Liver (tissue), 9 donors: Measurements from ENCODE around the gene RASAL1. TPM values are rescaled to one million over a fixed set of nuclear protein-coding genes. Genes with fewer than 3 reads are reported as not detected.

Experiments
- DNase-seq: peaks from one replicate; pipeline ENCODE4 v3.0.0-alpha.2; 2017; ENCODE audit warnings: low spot score
- H3K27ac ChIP-seq, 2 donors: one replicate each; pipeline ENCODE4 v1.7.0; 2013; ENCODE audit warnings: inconsistent platforms in 2 of 2, low read length in 2 of 2, control low read depth in 1 of 2, low read depth in 1 of 2, mild to moderate bottlenecking in 1 of 2
- H3K27me3 ChIP-seq, 4 donors: one replicate each; pipeline versions ENCODE4 v1.6.1 to v1.7.0; 2013; ENCODE audit warnings: low read length in 3 of 4, inconsistent platforms in 1 of 4, mild to moderate bottlenecking in 1 of 4, moderate library complexity in 1 of 4; ENCODE audit not compliant: control insufficient read depth in 4 of 4, insufficient read depth in 4 of 4
- H3K36me3 ChIP-seq, 4 donors: one replicate each; pipeline versions ENCODE4 v1.6.1 to v1.7.0; 2013; ENCODE audit warnings: low read length in 3 of 4, mild to moderate bottlenecking in 3 of 4, low read depth in 1 of 4, moderate library complexity in 1 of 4; ENCODE audit not compliant: control insufficient read depth in 4 of 4, insufficient read depth in 3 of 4
- H3K4me1 ChIP-seq, 4 donors: one replicate each; pipeline versions ENCODE4 v1.6.1 to v1.7.0; 2013; ENCODE audit warnings: low read length in 3 of 4, mild to moderate bottlenecking in 3 of 4, moderate library complexity in 1 of 4; ENCODE audit not compliant: control insufficient read depth in 4 of 4, insufficient read depth in 4 of 4
- H3K4me3 ChIP-seq, 3 donors: one replicate each; pipeline versions ENCODE4 v1.6.1 to v1.7.0; 2013; ENCODE audit warnings: low read length in 3 of 3, control low read depth in 1 of 3, low read depth in 1 of 3, mild to moderate bottlenecking in 1 of 3
- H3K9ac ChIP-seq, 2 donors: one replicate each; pipeline ENCODE4 v1.7.0; 2013; ENCODE audit warnings: low read length in 2 of 2, mild to moderate bottlenecking in 2 of 2, moderate library complexity in 2 of 2, control low read depth in 1 of 2, low read depth in 1 of 2
- H3K9me3 ChIP-seq, 4 donors: one replicate each; pipeline versions ENCODE4 v1.6.1 to v1.7.0; 2013; ENCODE audit warnings: low read length in 3 of 4; ENCODE audit not compliant: control insufficient read depth in 4 of 4
- CTCF ChIP-seq: fragments of 150-350 bp; IDR thresholded peaks from 2 replicates; pipeline ENCODE4 v1.5.1; 2017; ENCODE audit warnings: improper control_type of control experiment, low read depth, low read length; ENCODE audit not compliant: missing input control
- EGR1 ChIP-seq, 2 donors: IDR thresholded peaks; 2 replicates each; pipeline ENCODE4 v1.6.1; 2016 to 2018; ENCODE audit warnings: antibody characterized with exemption in 2 of 2, low read depth in 2 of 2
- FOXA1 ChIP-seq: IDR thresholded peaks from 2 replicates; pipeline ENCODE4 v1.6.1; 2016; ENCODE audit warnings: antibody characterized with exemption
- FOXA2 ChIP-seq: IDR thresholded peaks from 2 replicates; pipeline ENCODE4 v1.6.1; 2016; ENCODE audit warnings: antibody characterized with exemption
- GABPA ChIP-seq, 2 donors: IDR thresholded peaks in 1 of 2; conservative IDR thresholded peaks in 1 of 2; 2 replicates each; pipeline ENCODE4 v1.6.1; 2016; ENCODE audit warnings: antibody characterized with exemption in 2 of 2, mild to moderate bottlenecking in 1 of 2, moderate library complexity in 1 of 2
- HNF4A ChIP-seq, 2 donors: conservative IDR thresholded peaks; 2 replicates each; pipeline ENCODE4 v1.6.1; 2016; ENCODE audit warnings: antibody characterized with exemption in 2 of 2, mild to moderate bottlenecking in 2 of 2
- HNF4G ChIP-seq: IDR thresholded peaks from 2 replicates; pipeline ENCODE4 v1.6.1; 2016; ENCODE audit warnings: antibody characterized with exemption
- RXRA ChIP-seq, 2 donors: IDR thresholded peaks; 2 replicates each; pipeline ENCODE4 v1.6.1; 2017 to 2018; ENCODE audit warnings: antibody characterized with exemption in 2 of 2, mild to moderate bottlenecking in 1 of 2
- SP1 ChIP-seq: IDR thresholded peaks from 2 replicates; pipeline ENCODE4 v1.6.1; 2018; ENCODE audit warnings: antibody characterized with exemption, mild to moderate bottlenecking
- TAF1 ChIP-seq: conservative IDR thresholded peaks from 2 replicates; pipeline ENCODE4 v1.6.1; 2016; ENCODE audit warnings: antibody characterized with exemption, mild to moderate bottlenecking
- YY1 ChIP-seq: IDR thresholded peaks from 2 replicates; pipeline ENCODE4 v1.6.1; 2016; ENCODE audit warnings: antibody characterized with exemption, mild to moderate bottlenecking
- ZBTB33 ChIP-seq: IDR thresholded peaks from 2 replicates; pipeline ENCODE4 v1.6.1; 2016; ENCODE audit warnings: antibody characterized with exemption
- WGBS: extraction: QIAGEN DNeasy Blood & Tissue Kit; methylation state at CpG from one replicate; pipeline ENCODE4 v1.1.7; 2013; 5-methylcytosine and 5-hydroxymethylcytosine counted together
- polyA plus RNA-seq, 2 donors: library from polyadenylated mRNA; stranded (reverse) in 1 of 2; unstranded in 1 of 2; fragments of 200-250 nt in 1 of 2; fragments of >200 nt in 1 of 2; fragmentation: Nextera tagmentation in 1 of 2; extraction: Ambion mirVana in 1 of 2; gene quantifications; one replicate each; pipeline versions ENCODE4 v1.2.1 to v1.2.3, GENCODE V29; 2013 to 2015
- total RNA-seq, 2 donors: library from RNA; depleted of rRNA; stranded (reverse); fragments of >200 nt; gene quantifications; one replicate each; pipeline ENCODE4 v1.2.3, GENCODE V29; 2014
- donor health status: healthy.
- donor health status: healthy.
- donor health status: healthy.
- donor health status: healthy.
- donor health status: healthy.

RASAL1 gene
- total and polyA plus RNA-seq, 4 donors: 0.20 to 0.33 (median 0.26) TPM

- no peaks in the 10 kb centered on the region for H3K9me3 ChIP-seq
- TF ChIP-seq HNF4G (no peak), YY1 (no peak), ZBTB33 (no peak), CTCF (no peak), HNF4A (conservative IDR thresholded peaks at IDR 0.05) (no peak), FOXA2 (no peak), FOXA1 (no peak)
- H3K9ac ChIP-seq: no peak overlapping the region
- 98% methylated on average over 7 of the region's 7 CpGs for WGBS
- no peak overlapping the region for H3K4me3 ChIP-seq
- peaks cover 7 to 49% (median 18%) of the 10 kb centered on the region in 4 donors for H3K36me3 ChIP-seq
- peaks cover 0 to 9% (median 4%) of the 10 kb centered on the region in 4 donors for H3K4me1 ChIP-seq
- H3K27ac ChIP-seq: no peak overlapping the region
- H3K27me3 ChIP-seq: peaks cover 0 to 2% (median 0%) of the 10 kb centered on the region in 4 donors
- DNase-seq: no peak
Measured at GRCh38 chr12:113159937-113160336, 24.4 kb upstream of the RASAL1 start.

GRCh38 chr12:113158439-113159203 lies 23.1 kb upstream of the RASAL1 start:
- WGBS: 96% methylated on average over 26 of the region's 26 CpGs
- DNase-seq: no peak
- Histone ChIP-seq H3K4me1 (peaks cover 0 to 15% (median 5%) of the 10 kb centered on the region in 4 donors), H3K9me3 (no peaks in the 10 kb centered on the region), H3K9ac (no peak overlapping the region), H3K4me3 (no peak overlapping the region), H3K27me3 (peaks cover 0 to 2% (median 0%) of the 10 kb centered on the region in 4 donors), H3K27ac (no peak overlapping the region), H3K36me3 (peaks cover 7 to 43% (median 17%) of the 10 kb centered on the region in 4 donors)
- no peak for TF ChIP-seq GABPA (IDR thresholded peaks at IDR 0.05 in 1 of 2, conservative IDR thresholded peaks at IDR 0.05 in 1 of 2)
- no peak for TF ChIP-seq EGR1 (IDR thresholded peaks at IDR 0.05; ENCODE audit: low read depth in 2 of 2)
- no peak for TF ChIP-seq RXRA (IDR thresholded peaks at IDR 0.05)
- no peak for TF ChIP-seq FOXA1
- TF ChIP-seq ZBTB33: no peak
- TF ChIP-seq YY1: no peak
- TF ChIP-seq TAF1: no peak
- TF ChIP-seq SP1: no peak
- TF ChIP-seq CTCF: no peak
